GM12873 (cell line): ENCODE results near the gene LYPD4.

ENCODE experiments used
- TF ChIP-seq, protein P1 (sequence below): IDR thresholded peaks from 2 replicates; pipeline ENCODE4 v1.5.1; 2012; ENCODE audit warnings: low read depth, mild to moderate bottlenecking, moderate library complexity, low read length, control low read depth; ENCODE audit not compliant: insufficient read depth; ENCODE audit errors: missing control alignments

The LYPD4 gene

GRCh38 chr19:41853344-41853743 is 8.9 kb upstream of the LYPD4 start:
- TF ChIP-seq, protein P1, sequence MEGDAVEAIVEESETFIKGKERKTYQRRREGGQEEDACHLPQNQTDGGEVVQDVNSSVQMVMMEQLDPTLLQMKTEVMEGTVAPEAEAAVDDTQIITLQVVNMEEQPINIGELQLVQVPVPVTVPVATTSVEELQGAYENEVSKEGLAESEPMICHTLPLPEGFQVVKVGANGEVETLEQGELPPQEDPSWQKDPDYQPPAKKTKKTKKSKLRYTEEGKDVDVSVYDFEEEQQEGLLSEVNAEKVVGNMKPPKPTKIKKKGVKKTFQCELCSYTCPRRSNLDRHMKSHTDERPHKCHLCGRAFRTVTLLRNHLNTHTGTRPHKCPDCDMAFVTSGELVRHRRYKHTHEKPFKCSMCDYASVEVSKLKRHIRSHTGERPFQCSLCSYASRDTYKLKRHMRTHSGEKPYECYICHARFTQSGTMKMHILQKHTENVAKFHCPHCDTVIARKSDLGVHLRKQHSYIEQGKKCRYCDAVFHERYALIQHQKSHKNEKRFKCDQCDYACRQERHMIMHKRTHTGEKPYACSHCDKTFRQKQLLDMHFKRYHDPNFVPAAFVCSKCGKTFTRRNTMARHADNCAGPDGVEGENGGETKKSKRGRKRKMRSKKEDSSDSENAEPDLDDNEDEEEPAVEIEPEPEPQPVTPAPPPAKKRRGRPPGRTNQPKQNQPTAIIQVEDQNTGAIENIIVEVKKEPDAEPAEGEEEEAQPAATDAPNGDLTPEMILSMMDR = no peak

GRCh38 chr19:41851456-41851855 is 7.0 kb upstream of the LYPD4 start:
- TF ChIP-seq, protein P1 = no peak

- TF ChIP-seq, protein P1 = no peak
These were observed 5.9 kb upstream of the LYPD4 start for GRCh38 chr19:41850381-41850780.

GRCh38 chr19:41849067-41849466 is 4.6 kb upstream of the LYPD4 start:
- TF ChIP-seq, protein P1 = no peak

GRCh38 chr19:41848666-41849065 is 4.2 kb upstream of the LYPD4 start:
- TF ChIP-seq, protein P1 = no peak

- TF ChIP-seq, protein P1 = no peak
These were observed 3.0 kb upstream of the LYPD4 start for GRCh38 chr19:41847351-41848105.

GRCh38 chr19:41845051-41845590 is 638 bp upstream of the LYPD4 start:
- TF ChIP-seq, protein P1 = no peak
